Astrocyte (in vitro differentiated cells and primary cell): Measurements from ENCODE around the gene ABCC1.

Experiments
- EZH2 ChIP-seq: IDR thresholded peaks from 2 replicates; pipeline ENCODE4 v1.6.1; 2012; ENCODE audit warnings: mild to moderate bottlenecking, low read length, inconsistent platforms; ENCODE audit not compliant: insufficient read depth
- TF ChIP-seq, protein P1 (sequence below): IDR thresholded peaks from 2 replicates; pipeline ENCODE4 v1.5.1; 2011; ENCODE audit warnings: low read depth, mild to moderate bottlenecking, inconsistent platforms, low read length, moderate library complexity; ENCODE audit not compliant: insufficient read depth

DNA sequence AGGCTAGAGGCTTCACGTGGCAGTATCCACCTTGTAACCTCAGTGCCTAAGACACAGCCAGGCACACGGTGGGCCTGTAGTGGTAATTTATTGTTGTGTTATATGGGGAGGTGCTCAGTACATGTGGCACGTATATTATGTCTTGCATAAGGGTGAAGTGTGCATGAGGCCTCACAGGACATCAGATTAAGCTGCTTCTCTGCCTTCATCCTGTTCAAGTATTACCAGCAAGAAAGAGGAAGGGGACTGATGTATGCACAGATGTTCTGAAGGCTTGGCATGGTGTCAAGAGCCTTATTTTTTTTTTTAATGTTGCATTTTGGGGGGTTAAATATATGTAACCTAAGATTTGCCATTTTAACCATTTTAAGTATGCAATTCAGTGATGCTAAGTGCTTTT, 71.6 kb downstream of the ABCC1 start:
- no peak for TF ChIP-seq EZH2
- TF ChIP-seq, protein P1, sequence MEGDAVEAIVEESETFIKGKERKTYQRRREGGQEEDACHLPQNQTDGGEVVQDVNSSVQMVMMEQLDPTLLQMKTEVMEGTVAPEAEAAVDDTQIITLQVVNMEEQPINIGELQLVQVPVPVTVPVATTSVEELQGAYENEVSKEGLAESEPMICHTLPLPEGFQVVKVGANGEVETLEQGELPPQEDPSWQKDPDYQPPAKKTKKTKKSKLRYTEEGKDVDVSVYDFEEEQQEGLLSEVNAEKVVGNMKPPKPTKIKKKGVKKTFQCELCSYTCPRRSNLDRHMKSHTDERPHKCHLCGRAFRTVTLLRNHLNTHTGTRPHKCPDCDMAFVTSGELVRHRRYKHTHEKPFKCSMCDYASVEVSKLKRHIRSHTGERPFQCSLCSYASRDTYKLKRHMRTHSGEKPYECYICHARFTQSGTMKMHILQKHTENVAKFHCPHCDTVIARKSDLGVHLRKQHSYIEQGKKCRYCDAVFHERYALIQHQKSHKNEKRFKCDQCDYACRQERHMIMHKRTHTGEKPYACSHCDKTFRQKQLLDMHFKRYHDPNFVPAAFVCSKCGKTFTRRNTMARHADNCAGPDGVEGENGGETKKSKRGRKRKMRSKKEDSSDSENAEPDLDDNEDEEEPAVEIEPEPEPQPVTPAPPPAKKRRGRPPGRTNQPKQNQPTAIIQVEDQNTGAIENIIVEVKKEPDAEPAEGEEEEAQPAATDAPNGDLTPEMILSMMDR = no peak
